Urinary bladder (tissue), 4 donors: Measurements from ENCODE around the gene PPTC7. TPM values are rescaled to one million over a fixed set of nuclear protein-coding genes. Genes with fewer than 3 reads are reported as not detected.
"Not testable (repeated sequence)": the region's sequence is repeated elsewhere in the genome, so short reads cannot be mapped to it uniquely, and the experiment has no call there.

Source experiments
- DNase-seq: peaks from one replicate; pipeline ENCODE4 v3.0.0-alpha.2; 2015; ENCODE audit errors: extremely low spot score
- H3K27ac ChIP-seq: one replicate; pipeline ENCODE4 v1.5.1; 2013; ENCODE audit warnings: low read depth, mild to moderate bottlenecking, moderate library complexity
- H3K36me3 ChIP-seq: one replicate; pipeline ENCODE4 v1.6.1; 2013; ENCODE audit warnings: mild to moderate bottlenecking, moderate library complexity; ENCODE audit not compliant: insufficient read depth
- H3K4me1 ChIP-seq: one replicate; pipeline ENCODE4 v1.6.1; 2013; ENCODE audit warnings: mild to moderate bottlenecking, moderate library complexity; ENCODE audit not compliant: insufficient read depth
- H3K4me3 ChIP-seq: one replicate; pipeline ENCODE4 v1.5.1; 2013; ENCODE audit warnings: low read depth, low read length
- WGBS: extraction: QIAGEN DNeasy Blood & Tissue Kit; methylation state at CpG from one replicate; pipeline ENCODE4 v1.1.7; 2013; 5-methylcytosine and 5-hydroxymethylcytosine counted together
- polyA plus RNA-seq: library from polyadenylated mRNA; stranded (reverse); fragments of 200-250 nt; gene quantifications from one replicate; pipeline ENCODE4 v1.2.3, GENCODE V29; 2013
- total RNA-seq: library from RNA; depleted of rRNA; stranded (reverse); fragments of >200 nt; gene quantifications from one replicate; pipeline ENCODE4 v1.2.3, GENCODE V29; 2014
- donor health status: healthy with polysubstance abuse.
- donor health status: healthy.

Gene PPTC7
- total and polyA plus RNA-seq, 2 donors, result 15.0 to 20.8 TPM

DNA sequence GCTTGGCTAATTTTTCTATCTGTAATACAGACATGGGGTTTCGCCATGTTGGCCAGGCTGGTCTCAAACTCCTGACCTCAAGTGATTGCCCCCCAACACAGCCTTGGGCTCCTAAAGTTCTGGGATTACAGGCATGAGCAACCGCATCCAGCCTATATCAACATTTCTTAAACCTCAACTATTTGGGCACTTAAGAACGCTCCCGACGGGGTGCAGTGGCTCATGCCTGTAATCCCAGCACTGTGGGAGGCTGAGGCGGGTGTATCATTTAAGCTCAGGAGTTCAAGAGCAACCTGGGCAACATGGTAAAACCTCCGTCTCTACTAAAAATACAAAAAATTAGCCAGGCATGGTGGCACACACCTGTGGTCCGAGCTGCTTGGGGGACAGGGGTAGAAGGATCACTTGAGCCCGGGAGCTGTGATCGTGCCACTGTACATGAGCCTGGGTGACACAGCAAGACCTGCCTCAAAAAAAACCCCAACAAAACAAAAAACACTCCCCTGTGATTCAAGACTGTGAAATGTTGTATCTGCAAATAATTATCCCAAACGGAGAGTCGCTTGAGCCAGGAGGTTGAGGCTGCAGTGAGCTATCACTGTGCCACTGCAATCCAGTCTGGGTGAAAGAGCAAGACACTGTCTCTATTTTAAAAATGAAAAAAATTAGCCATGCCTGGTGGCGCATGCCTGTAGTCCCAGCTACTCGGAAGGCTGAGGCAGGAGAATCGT, 21.5 kb downstream of the PPTC7 start:
- Histone ChIP-seq H3K4me3 (no peak overlapping the region), H3K36me3 (no peaks in the 10 kb centered on the region), H3K4me1 (no peaks in the 10 kb centered on the region), H3K27ac (no peak overlapping the region)
- WGBS, result 89% methylated on average over 15 of the region's 15 CpGs
- DNase-seq, result no peak

DNA sequence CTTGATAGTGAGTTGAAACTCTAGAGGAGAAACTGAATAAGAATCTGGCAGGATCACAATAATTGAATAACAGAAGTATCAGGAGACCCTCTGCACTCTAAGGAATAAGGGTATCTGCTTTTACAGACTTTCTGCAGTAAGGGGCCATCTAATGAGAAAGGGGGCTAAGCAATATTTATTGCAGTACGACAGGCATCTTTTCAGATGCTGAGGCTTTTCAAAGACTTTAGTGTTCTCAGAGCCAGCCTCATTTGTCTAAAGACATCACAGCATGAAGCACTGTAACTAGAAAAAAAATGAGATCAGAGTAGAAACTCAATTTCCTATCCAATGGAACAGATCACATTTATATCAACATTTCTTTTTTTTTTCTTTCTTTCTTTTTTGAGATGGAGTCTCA, 22.2 kb downstream of the PPTC7 start:
- DNase-seq, result no peak
- no peaks in the 10 kb centered on the region for H3K36me3 ChIP-seq
- H3K27ac ChIP-seq, result no peak overlapping the region
- no peaks in the 10 kb centered on the region for H3K4me1 ChIP-seq
- no peak overlapping the region for H3K4me3 ChIP-seq
- 65% methylated on average over 1 of the region's 1 CpG for WGBS

DNA sequence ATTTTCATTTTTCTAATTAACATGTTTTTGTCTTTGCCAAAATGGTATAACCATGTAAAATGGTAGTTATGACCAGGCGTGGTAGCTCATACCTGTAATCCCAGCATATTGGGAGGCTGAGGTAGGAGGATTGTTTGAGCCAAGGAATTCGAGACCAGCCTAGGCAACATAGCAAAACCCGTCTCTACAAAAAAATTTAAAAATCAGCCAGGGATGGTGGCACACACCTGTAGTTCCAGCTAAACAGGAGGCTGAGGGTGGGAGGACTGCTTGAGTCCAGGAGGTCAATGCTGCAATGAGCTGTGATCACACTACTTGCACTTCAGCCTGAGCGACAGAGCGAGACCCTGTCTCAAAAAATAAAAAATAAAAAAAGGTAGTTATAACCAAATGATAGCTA, 23.1 kb downstream of the PPTC7 start:
- H3K4me1 ChIP-seq, result no peaks in the 10 kb centered on the region
- WGBS, result 98% methylated on average over 5 of the region's 5 CpGs
- no peak overlapping the region for H3K27ac ChIP-seq
- no peaks in the 10 kb centered on the region for H3K36me3 ChIP-seq
- H3K4me3 ChIP-seq, result no peak overlapping the region
- no peak for DNase-seq

DNA sequence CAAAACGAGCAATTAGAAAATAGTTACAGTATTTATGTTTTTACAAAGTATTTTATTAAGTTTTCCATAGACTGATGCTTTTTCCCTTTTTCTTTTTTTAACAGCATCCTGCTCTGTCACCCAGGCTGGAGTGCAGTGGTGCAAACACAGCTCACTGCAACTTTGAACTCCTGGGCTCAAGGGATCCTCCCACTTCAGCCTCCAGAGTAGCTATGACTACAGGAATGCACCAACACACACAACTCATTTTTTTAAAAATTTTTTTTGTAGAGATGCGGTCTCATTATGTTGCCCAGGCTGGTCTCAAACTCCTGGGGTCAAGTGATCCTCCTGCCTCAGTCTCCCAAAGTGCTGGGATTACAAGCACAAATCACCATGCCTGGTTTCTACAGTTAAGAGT, 24.2 kb downstream of the PPTC7 start:
- not testable (repeated sequence) for DNase-seq, H3K4me1 ChIP-seq, H3K4me3 ChIP-seq, H3K27ac ChIP-seq, H3K36me3 ChIP-seq
- 98% methylated on average over 2 of the region's 2 CpGs for WGBS

DNA sequence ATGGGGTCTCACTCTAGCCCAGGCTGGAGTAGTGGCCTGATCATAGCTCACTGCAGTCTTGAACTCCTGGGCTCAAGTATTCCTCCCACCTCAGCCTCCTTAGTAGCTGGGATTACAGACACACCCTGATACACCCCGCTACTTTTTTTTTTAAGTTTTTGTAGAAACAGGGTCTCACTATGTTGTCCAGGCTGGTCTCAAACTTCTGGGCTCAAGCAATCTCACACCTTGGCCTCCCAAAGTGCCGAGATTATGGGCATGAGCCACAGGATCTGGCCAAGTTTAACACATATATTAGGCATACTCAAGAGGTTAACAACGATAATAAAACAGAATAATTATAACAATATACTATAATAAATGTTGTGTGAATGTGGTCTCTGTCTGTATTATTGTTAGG, 25.8 kb downstream of the PPTC7 start:
- Histone ChIP-seq H3K4me3 (no peak overlapping the region), H3K27ac (no peak overlapping the region), H3K36me3 (no peaks in the 10 kb centered on the region), H3K4me1 (no peaks in the 10 kb centered on the region)
- 93% methylated on average over 3 of the region's 3 CpGs for WGBS
- DNase-seq, result no peak

DNA sequence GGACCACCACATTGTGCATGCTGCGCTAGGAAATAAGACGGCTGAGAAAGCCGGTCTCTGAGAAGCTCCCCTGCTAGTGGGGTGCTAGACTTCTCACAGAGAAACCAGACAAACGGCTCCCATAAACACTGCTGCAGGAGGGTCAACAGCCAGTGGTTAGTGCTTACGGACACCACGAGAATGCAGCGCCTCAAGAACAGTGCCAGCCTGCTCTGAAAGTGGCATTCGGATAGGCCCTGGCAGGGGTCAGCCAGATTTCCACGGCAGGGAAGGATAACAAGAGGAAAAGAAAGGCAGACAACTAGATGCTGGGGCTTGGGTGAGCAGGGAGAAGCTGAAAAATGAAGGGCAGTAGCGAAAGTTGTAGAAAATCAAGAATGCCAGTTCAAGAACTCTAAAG, 26.4 kb downstream of the PPTC7 start:
- Histone ChIP-seq H3K4me3 (no peak overlapping the region), H3K4me1 (no peaks in the 10 kb centered on the region), H3K27ac (no peak overlapping the region)

DNA sequence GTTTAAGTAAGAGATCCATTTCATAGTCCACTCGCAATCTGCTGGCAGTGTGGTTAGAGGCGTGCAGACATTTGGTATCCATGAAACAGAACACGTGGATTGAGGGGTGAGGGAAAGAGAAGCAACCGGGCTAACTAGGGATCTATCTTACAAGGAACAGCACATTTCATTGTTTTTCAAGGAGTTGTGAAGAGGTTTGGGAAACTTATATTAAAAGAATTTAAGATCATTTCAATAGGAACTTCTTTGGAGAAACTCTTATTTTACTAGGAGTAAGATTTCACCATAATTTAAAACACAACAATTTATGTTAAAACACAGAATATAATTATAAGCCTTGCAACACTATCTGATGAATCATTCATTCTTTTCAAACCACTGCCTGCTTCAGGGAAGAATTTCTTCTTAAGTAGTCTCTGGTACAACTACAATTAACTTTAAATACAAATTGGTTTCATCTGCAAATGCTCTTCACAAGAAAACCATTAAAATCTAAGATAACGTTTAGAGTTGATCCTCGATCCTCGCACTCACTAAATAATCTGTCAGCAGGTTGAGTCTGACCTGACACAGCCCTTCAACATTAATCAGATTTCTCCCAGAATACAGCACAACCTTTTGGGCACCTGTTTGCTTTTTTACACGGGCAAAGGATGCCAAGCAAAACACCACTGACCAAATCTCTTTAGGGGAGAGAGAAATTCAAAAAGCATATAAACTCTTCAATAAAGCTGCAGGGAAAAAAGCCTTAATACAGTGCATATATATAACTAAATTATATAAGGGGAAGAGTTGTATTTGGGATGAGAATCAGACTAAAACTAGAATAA, 27.3 kb downstream of the PPTC7 start:
- Histone ChIP-seq H3K4me3 (no peak overlapping the region), H3K4me1 (no peaks in the 10 kb centered on the region)

More for the DNA sequence above, 26.4 kb downstream of the PPTC7 start:
- DNase-seq, result no peak
- WGBS, result 91% methylated on average over 10 of the region's 10 CpGs
- H3K36me3 ChIP-seq, result no peaks in the 10 kb centered on the region

DNA sequence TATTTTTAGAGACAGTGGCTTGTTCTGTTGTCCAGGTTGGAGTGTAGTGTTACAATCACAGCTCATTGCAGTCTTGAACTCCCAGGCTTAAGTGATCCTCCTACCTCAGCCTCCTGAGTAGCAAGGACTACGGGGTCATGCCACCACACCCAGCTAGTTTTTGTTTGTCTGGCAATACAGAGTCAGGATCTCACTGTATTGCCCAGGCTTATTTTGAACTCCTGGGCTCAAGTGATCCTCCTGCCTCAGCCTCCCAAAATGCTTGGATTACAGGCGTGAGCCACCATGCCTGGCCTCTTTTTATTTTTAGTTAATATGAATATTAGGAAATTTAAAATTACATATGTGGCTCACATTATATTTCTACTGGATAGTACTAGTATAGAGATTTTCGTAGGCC, 28.9 kb downstream of the PPTC7 start:
- no peak for DNase-seq
- WGBS, result 98% methylated on average over 3 of the region's 3 CpGs
- Histone ChIP-seq H3K36me3 (no peaks in the 10 kb centered on the region), H3K4me1 (no peaks in the 10 kb centered on the region), H3K4me3 (no peak overlapping the region), H3K27ac (no peak overlapping the region)

More for the DNA sequence above, 27.3 kb downstream of the PPTC7 start:
- 34% methylated on average over 8 of the region's 8 CpGs for WGBS
- H3K27ac ChIP-seq, result no peak overlapping the region
- H3K36me3 ChIP-seq, result no peaks in the 10 kb centered on the region
- DNase-seq, result no peak

DNA sequence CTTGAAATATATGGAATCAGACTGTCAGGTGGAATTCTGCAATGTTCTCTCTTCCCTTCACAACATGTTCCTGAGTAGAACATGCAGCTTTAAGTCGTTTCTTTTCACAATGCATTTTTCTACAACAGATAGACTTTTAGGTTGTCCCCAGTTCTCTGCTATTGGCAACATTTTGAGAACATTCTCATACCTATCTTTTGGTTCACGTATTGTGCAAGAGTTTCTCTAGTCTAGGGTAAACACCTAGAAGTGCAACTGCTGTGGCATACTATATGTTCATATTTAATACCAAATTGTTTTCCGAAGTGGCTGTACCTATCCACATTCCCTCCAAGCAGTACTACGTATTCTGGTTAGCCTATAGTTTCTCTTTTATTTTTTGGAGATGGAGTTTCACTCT, 32.1 kb downstream of the PPTC7 start:
- Histone ChIP-seq H3K36me3 (no peaks in the 10 kb centered on the region), H3K4me3 (no peak overlapping the region), H3K27ac (no peak overlapping the region), H3K4me1 (peaks cover 1% of the 10 kb centered on the region)
- 90% methylated on average over 4 of the region's 4 CpGs for WGBS
- no peak for DNase-seq

DNA sequence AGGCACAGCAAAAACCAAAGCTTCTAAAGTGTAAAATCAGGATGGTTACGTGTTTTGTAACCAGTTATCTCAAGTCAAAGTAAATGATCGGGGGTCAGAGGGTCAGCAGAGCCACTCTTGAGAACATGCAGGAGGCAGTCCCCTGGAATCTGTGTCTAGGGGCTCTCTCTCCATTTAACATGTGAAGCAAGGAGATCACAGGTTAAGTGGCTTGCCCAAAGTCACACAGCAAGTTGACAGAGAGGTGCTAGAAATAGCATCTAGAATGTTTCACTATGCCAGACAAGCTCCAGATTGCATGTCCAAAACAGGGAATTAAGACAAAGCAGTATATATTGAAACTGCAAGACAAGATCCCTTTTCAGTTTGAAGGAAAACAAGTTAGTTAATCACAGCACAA, 33.4 kb downstream of the PPTC7 start:
- H3K27ac ChIP-seq, result no peak overlapping the region
- H3K4me1 ChIP-seq, result peaks cover 3% of the 10 kb centered on the region
- 80% methylated on average over 2 of the region's 2 CpGs for WGBS

DNA sequence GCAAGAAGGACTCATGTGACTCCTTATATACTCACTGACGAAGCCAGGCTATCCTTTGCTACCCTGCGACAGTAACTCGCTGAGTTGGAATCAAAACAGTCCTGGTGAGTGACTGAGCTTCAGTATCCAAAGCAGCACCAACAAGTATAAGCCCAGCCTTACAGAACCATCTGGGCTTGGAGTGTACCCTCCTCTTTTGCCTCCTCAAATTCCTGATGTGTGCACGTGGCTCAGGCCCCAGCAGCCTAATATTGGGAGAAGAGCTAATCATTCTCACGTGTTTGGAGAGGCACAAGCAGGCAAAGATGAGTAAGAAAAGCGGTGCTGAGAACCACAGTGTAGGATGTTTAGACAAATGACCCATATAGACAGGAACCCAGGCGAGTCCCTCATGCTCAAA, 34.4 kb downstream of the PPTC7 start:
- Histone ChIP-seq H3K4me1 (peaks cover 3% of the 10 kb centered on the region), H3K27ac (no peak overlapping the region)
- 62% methylated on average over 7 of the region's 7 CpGs for WGBS

More for the DNA sequence above, 33.4 kb downstream of the PPTC7 start:
- no peak overlapping the region for H3K4me3 ChIP-seq
- H3K36me3 ChIP-seq, result no peaks in the 10 kb centered on the region
- DNase-seq, result no peak

DNA sequence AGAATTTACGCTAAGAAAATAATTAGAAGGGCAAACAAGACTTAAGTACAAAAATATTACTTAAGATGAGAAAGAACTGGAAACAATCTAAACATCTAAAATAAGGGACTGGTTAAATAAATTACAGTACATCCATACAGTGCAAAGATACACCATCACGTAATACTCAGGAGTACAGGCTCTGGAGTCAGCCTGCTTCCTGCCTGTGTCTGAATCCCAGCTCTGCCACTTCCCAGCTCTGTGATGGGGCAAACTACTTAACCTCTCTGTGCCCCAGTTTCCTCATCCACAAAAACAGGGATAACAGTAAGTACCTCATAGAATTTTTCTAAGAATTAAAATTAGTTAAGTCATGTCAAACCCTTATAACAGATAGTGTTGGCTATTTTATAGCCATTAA, 36.0 kb downstream of the PPTC7 start:
- peaks cover 5% of the 10 kb centered on the region for H3K4me1 ChIP-seq
- no peak for DNase-seq
- H3K4me3 ChIP-seq, result no peak overlapping the region
- WGBS, result 83% methylated on average over 2 of the region's 2 CpGs
- H3K36me3 ChIP-seq, result no peaks in the 10 kb centered on the region
- H3K27ac ChIP-seq, result no peak overlapping the region

More for the DNA sequence above, 34.4 kb downstream of the PPTC7 start:
- H3K4me3 ChIP-seq, result no peak overlapping the region
- H3K36me3 ChIP-seq, result no peaks in the 10 kb centered on the region
- no peak for DNase-seq

DNA sequence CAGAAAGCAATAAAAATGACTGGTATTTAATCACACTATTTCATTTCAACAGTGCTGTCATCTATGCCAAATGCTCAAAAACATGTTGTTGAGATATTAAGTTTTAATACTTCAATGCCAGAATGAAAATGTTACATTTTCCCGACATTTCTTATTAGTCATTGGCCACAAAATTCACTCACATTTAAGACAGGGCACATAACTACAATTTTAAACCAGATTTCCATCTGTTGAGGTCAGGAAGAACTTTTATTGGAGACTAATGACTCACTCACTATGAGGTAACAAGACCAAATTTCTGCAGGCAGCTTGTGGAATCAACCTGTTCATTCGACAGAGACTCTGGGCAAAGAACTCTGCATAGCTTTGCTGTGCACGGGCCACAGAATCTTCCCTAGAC, 36.8 kb downstream of the PPTC7 start:
- peaks cover 5% of the 10 kb centered on the region for H3K4me1 ChIP-seq
- H3K4me3 ChIP-seq, result no peak overlapping the region
- no peaks in the 10 kb centered on the region for H3K36me3 ChIP-seq
- no peak overlapping the region for H3K27ac ChIP-seq
- WGBS, result 42% methylated on average over 3 of the region's 3 CpGs
- no peak for DNase-seq

DNA sequence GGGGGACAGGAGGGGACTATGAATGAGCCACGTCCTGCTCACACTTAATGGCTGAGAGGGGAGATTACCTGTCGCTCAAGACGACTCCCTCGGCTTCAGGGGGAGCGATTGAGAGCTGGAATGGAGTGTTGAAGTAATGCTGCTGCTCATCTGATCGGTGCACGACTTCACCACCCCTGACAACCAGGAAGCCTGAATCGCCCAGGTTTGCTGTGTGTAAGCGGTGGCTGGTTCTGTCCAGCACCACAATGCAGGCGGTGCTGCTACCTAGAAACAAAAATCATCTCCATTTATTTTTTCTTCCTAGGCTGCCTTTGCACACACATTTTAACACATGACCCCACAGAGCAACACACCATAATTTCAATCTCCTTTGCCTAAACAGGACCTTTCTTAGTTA, 37.3 kb downstream of the PPTC7 start:
- no peak for DNase-seq
- 85% methylated on average over 10 of the region's 10 CpGs for WGBS
- no peaks in the 10 kb centered on the region for H3K36me3 ChIP-seq
- H3K4me3 ChIP-seq, result no peak overlapping the region
- H3K27ac ChIP-seq, result no peak overlapping the region
- H3K4me1 ChIP-seq, result peaks cover 5% of the 10 kb centered on the region
